ENCODE results near the gene CACNA1C. TPM values are rescaled to one million over a fixed set of nuclear protein-coding genes. Genes with fewer than 3 reads are reported as not detected.

The CACNA1C gene
- polyA plus RNA-seq, 4 donors = 6.8 to 17.5 (median 9.5) TPM

DNA sequence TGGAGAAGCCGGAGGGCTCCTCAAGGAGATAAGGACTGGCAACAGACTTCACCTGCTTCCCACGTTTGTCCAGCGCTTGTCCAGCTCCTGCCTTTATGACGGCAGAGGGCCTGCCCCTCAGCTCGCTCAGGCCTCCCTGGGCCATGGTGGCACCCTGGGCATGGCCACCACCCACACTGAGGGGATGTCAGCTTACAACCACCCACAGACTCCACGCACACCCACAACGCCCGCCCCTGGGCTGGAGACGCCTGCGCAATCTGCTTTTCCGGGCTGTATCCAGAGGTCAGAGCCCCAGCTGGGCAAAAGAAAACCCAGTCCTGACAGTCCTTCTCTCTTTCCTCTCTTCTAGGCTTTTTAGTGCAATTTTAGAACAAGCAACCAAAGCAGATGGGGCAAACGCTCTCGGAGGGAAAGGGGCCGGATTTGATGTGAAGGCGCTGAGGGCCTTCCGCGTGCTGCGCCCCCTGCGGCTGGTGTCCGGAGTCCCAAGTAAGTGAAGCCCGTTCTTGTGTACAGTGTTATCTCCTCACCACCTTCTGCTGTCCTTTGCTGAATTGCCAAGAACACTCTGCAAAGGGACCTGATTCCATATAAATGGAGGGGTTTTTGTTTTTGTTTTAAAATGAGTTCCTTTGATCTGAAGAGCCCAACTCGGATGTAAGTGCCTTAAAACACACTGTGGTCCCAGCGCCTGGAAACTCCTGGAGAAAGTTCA lies 404.6 kb downstream of the CACNA1C start:
- no peak for DNase-seq (ENCODE audit: low read depth in 4 of 4, low spot score in 3 of 4)

GRCh38 chr12:2457933-2458414 lies 405.2 kb downstream of the CACNA1C start:
- no peak for DNase-seq (ENCODE audit: low read depth in 4 of 4, low spot score in 3 of 4)

GRCh38 chr12:2460051-2460670 lies 407.4 kb downstream of the CACNA1C start:
- no peak for DNase-seq (ENCODE audit: low read depth in 4 of 4, low spot score in 3 of 4)

DNA sequence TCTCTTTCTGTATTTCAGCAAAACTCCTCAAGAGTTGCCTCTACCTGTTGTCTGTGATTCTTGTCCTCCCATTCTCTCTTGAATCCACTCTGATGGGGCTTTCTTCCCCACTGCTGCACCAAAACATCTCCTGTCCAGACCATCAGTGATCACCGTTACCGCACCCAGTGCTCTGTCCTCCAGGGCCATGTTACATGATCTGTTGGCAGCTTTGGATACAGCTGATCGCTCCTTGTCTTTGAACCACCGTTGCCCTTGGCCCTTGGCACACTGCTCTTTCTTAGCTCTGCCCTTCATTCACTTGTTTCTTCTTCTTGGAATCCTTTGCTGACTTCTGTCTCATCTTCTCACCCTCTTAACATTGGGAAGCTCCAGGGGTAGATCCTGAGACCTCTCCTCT lies 408.3 kb downstream of the CACNA1C start:
- no peak for DNase-seq (ENCODE audit: low read depth in 4 of 4, low spot score in 3 of 4)

GRCh38 chr12:2461645-2462044 lies 408.9 kb downstream of the CACNA1C start:
- no peak for DNase-seq (ENCODE audit: low read depth in 4 of 4, low spot score in 3 of 4)

- DNase-seq (ENCODE audit: low read depth in 4 of 4, low spot score in 3 of 4) = no peak
These were observed 409.3 kb downstream of the CACNA1C start for GRCh38 chr12:2462087-2462486.

- no peak for DNase-seq (ENCODE audit: low read depth in 4 of 4, low spot score in 3 of 4)
These were observed 410.9 kb downstream of the CACNA1C start for GRCh38 chr12:2463719-2464118.

DNA sequence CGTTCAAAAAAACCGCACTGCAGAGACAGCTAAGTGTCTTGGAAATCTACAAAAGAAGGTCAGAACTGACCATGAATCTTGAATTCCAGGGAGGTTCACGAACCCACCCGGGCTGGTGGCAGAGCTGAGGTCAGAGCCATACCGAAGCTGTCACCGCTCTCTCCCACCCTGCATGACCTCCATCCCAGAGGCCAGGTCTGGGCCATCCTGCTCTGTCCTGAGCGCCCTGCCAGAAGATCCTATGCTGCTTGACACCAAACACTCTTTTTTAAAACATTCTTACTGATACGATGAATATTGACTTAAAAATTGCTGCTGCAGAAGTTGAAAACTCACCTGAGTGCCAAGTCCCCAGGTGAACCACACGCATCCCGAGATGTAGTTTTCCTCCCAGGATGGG lies 412.9 kb downstream of the CACNA1C start:
- no peak for DNase-seq (ENCODE audit: low read depth in 4 of 4, low spot score in 3 of 4)

DNA sequence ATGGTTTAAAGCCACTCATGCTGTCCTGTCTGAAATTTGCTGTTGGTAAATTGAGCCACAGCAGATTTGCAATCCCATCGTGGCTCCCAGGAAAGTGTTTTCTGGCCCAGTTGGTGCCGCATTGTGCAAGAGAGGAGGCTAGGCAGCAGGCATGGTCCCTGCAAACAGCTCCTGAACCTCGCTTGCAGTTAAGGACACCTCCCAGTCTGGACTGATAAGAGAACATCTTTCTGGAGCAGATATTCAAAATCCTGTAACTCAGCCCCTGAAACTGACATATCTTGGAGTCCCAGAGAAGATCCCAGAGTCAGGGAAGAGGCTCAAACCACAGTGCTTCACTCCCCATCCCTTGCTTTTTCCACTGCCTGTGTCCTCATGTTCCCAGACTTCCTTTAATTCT lies 413.4 kb downstream of the CACNA1C start:
- no peak for DNase-seq (ENCODE audit: low read depth in 4 of 4, low spot score in 3 of 4)

GRCh38 chr12:2467447-2468195 lies 414.8 kb downstream of the CACNA1C start:
- no peak for DNase-seq (ENCODE audit: low read depth in 4 of 4, low spot score in 3 of 4)

DNA sequence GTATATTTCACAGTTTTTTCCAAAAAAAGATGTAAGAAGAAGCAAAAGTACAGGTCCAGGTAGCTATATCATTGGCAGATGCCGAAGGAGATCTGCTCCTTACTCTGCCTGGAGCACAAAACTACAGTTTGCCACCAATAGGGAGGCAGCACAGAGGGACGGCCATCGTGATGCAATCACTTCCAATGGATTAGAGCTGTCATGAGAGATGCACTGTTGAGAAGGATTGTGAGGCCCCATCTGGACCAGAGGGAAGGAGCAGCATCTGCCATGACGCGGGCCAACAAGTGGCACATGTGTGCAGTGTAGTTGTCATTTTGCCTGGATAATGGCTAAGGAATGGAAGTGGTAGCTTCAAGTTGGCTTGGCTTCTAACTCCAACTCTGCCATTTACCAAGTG lies 423.2 kb downstream of the CACNA1C start:
- DNase-seq (ENCODE audit: low read depth in 4 of 4, low spot score in 3 of 4) = no peak

- DNase-seq (ENCODE audit: low read depth in 4 of 4, low spot score in 3 of 4) = no peak
These were observed 424.4 kb downstream of the CACNA1C start for GRCh38 chr12:2477009-2477766.

DNA sequence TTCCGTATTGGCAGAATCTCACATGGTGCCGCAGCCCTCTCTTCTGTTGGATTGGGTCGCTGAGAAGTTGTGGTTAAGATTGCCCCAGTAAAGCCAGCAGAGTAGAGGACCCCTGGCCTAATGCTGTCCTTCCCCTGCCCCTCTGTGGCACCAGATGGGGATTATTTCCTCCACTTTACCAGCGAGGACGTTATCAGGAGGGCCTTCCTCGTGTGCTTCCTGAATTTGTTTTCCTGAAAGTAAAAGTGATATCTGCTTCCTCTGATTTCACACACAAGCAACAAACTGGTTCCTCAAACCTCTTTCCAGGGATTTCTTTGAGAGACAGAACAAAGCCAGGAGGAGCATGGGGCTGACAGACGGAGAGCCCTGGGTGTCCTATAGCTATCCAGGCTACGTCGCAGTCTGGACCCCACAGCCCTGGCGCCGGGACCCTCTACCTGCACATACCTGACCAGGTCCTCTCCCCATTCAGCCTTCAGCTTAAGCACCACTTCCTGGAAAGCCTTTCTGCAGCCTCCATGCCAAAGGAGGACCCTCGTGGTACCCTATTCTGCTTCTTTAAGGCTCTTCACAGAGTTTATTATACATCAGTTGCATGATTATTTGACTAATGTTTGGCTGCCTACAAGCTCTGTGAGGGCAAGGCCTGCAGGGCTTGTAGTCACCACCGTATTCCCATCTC lies 427.2 kb downstream of the CACNA1C start:
- DNase-seq (ENCODE audit: low read depth in 4 of 4, low spot score in 3 of 4) = no peak

DNA sequence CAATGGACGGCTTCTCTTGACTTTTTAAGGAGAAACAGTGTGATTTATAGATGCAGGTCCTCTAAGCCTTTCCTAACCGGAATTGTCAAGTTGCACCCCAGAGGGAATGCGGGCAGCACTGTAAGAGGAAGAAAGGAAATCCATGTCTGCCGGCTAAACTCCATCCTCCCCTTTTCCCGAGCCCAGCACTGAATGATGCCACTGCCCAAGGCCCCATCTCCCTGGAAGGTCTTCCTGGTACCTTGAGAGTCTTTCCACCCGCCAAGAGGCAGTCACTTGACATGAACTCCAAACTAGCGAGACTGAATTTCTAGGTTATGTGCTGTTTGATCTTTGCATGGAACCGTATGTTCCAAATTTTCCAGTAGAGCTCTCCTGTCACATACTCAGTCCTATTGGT lies 428.6 kb downstream of the CACNA1C start:
- no peak for DNase-seq (ENCODE audit: low read depth in 4 of 4, low spot score in 3 of 4)

- no peak for DNase-seq (ENCODE audit: low read depth in 4 of 4, low spot score in 3 of 4)
These were observed 429.2 kb downstream of the CACNA1C start for GRCh38 chr12:2481951-2482350.

DNA sequence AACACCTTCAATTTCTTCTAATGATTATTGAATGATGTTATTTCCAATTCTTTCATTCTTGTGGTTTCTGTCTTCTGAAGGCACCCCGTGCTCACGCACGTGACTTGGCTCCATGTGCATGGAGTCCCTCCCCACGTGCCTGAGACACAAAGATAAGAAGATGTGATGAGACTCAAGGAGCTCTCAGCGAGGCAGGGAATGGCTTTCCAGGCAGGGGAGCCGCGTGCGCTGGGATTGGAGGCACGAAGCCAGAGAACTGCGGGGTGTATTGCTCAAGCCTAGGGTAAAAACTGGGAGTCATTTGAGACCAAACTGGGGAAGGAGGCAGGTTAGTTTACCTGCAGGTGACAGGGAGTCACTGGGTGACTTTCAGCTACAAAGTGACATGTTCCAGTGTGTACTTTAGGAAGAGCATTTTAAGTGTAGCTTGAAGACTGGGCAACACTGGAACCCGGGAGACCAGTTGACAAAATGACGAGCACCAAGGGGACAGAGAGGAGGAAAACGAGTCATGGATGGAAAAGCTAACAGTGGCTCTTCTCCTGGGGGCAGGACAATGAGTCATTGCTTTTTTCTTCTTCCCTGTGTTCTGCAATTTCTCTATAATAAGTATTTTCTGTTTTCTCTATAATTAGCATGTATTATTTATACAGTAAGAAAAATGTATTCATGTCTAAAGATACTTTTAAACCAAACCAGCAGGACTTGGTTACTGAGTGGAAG lies 430.3 kb downstream of the CACNA1C start:
- DNase-seq (ENCODE audit: low read depth in 4 of 4, low spot score in 3 of 4) = no peak

GRCh38 chr12:2483713-2484112 lies 430.9 kb downstream of the CACNA1C start:
- no peak for DNase-seq (ENCODE audit: low read depth in 4 of 4, low spot score in 3 of 4)

GRCh38 chr12:2484141-2484776 lies 431.5 kb downstream of the CACNA1C start:
- DNase-seq (ENCODE audit: low read depth in 4 of 4, low spot score in 3 of 4) = no peak

DNA sequence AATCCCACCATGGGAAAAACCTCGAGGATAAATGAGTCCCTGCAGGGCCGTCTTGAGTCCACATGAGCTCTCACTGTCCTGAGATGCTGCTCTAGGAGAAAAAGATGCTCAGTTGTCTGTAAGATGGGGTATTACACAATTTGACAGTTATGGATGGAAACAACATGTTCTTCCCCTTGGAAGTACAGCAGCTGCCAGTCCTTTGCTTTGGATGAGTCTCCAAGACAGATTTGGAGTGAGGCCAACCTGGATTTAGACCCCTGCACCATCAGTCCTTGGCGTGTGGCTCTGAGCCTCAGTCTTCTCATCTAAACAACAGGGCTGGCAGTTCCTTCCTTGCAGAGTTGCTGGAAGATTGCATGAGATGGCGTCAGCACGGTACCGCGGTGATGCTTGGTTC lies 432.9 kb downstream of the CACNA1C start:
- DNase-seq (ENCODE audit: low read depth in 4 of 4, low spot score in 3 of 4) = no peak
